Measurements from ENCODE around the gene CDC20. TPM values are rescaled to one million over a fixed set of nuclear protein-coding genes. Genes with fewer than 3 reads are reported as not detected.

Gene CDC20
- total RNA-seq, 2 donors from 2014 or later = 127 to 199 TPM

GRCh38 chr1:43344267-43344850 is 14.4 kb upstream of the CDC20 start:
- ATAC-seq (replicated peaks) = no peak
- Mint-ChIP-seq H3K4me3 (no peak overlapping the region), H3K36me3 (ENCODE audit: low read depth) (no peaks in the 10 kb centered on the region), H3K27ac (no peak overlapping the region), H3K9me3 (no peaks in the 10 kb centered on the region), H3K4me1 (peaks cover 5% of the 10 kb centered on the region), H3K27me3 (no peaks in the 10 kb centered on the region)

DNA sequence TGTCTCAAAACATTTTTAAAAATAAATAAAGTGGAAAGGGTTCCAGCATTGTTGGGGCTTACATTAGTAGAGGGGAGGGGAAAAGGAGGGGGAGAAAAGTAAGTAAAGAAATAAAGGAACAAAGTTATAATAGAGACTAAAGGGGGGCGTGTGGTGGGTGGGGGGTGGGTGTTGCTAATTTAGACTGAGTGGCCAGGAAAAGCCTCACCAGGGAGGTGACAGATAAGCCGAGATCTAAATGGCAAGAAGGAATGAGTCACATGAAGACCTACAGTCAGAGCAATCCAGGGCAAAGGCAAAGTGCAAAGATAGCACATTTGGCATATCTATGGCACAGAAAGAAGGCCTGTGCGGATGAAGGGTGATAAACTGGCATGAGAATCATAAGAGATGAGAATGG is 13.7 kb upstream of the CDC20 start:
- H3K27ac Mint-ChIP-seq = peak overlapping the region; percentile 18
- H3K4me1 Mint-ChIP-seq = peaks cover 11% of the 10 kb centered on the region
- ATAC-seq (replicated peaks) = no peak
- H3K27me3 Mint-ChIP-seq = no peaks in the 10 kb centered on the region
- no peaks in the 10 kb centered on the region for H3K36me3 Mint-ChIP-seq (ENCODE audit: low read depth)
- H3K9me3 Mint-ChIP-seq = no peaks in the 10 kb centered on the region
- no peak overlapping the region for H3K4me3 Mint-ChIP-seq

GRCh38 chr1:43346636-43347035 is 12.1 kb upstream of the CDC20 start:
- ATAC-seq (replicated peaks) = no peak
- Mint-ChIP-seq H3K27me3 (no peaks in the 10 kb centered on the region), H3K4me3 (no peak overlapping the region), H3K27ac (no peak overlapping the region), H3K36me3 (ENCODE audit: low read depth) (no peaks in the 10 kb centered on the region), H3K4me1 (peaks cover 11% of the 10 kb centered on the region), H3K9me3 (no peaks in the 10 kb centered on the region)

GRCh38 chr1:43348343-43348808 is 10.4 kb upstream of the CDC20 start:
- H3K27me3 Mint-ChIP-seq = no peaks in the 10 kb centered on the region
- H3K27ac Mint-ChIP-seq = no peak overlapping the region
- H3K9me3 Mint-ChIP-seq = no peaks in the 10 kb centered on the region
- no peaks in the 10 kb centered on the region for H3K36me3 Mint-ChIP-seq (ENCODE audit: low read depth)
- H3K4me3 Mint-ChIP-seq = peak overlapping the region; percentile 74
- no peak for ATAC-seq (replicated peaks)
- H3K4me1 Mint-ChIP-seq = peaks cover 11% of the 10 kb centered on the region

DNA sequence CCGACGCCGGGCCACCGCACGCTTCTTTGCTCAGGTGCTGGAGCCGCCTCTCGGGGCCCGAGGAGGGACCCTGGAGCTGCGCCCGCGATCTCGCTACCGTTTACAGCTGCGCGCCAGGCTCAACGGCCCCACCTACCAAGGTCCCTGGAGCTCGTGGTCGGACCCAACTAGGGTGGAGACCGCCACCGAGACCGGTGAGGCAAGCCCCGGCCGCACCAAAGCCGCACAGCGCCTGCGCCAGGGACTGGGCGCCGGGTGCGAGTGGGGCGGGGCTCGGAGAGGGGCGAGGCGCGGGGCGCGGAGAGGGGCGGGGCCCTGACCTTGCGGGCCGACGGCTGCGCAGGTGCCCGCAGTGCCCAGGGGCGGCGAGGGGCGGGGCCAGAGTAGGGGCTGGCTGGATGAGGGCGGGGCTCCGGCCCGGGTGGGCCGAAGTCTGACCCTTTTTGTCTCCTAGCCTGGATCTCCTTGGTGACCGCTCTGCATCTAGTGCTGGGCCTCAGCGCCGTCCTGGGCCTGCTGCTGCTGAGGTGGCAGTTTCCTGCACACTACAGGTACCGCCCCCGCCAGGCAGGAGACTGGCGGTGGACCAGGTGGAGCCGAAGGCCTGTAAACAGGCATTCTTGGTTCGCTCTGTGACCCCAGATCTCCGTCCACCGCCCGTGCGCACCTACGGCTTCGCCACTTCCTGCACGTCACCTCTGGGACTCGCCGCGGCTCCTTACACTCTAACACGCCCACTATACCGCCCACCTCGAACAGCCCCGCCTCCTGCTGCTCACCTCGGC is 9.8 kb upstream of the CDC20 start:
- no peaks in the 10 kb centered on the region for H3K9me3 Mint-ChIP-seq
- H3K4me1 Mint-ChIP-seq = peaks cover 11% of the 10 kb centered on the region
- peak overlapping the region; percentile 74 for H3K4me3 Mint-ChIP-seq
- no peaks in the 10 kb centered on the region for H3K27me3 Mint-ChIP-seq
- no peaks in the 10 kb centered on the region for H3K36me3 Mint-ChIP-seq (ENCODE audit: low read depth)
- peak overlapping the region; percentile 85 for H3K27ac Mint-ChIP-seq
- peak; percentile 89 for ATAC-seq (replicated peaks)

GRCh38 chr1:43349594-43350306 is 9.0 kb upstream of the CDC20 start:
- H3K27ac Mint-ChIP-seq = peak overlapping the region; percentile 85
- no peaks in the 10 kb centered on the region for H3K9me3 Mint-ChIP-seq
- no peaks in the 10 kb centered on the region for H3K36me3 Mint-ChIP-seq (ENCODE audit: low read depth)
- peak overlapping the region; percentile 74 for H3K4me3 Mint-ChIP-seq
- H3K4me1 Mint-ChIP-seq = peaks cover 11% of the 10 kb centered on the region
- no peaks in the 10 kb centered on the region for H3K27me3 Mint-ChIP-seq
- ATAC-seq (replicated peaks) = no peak

DNA sequence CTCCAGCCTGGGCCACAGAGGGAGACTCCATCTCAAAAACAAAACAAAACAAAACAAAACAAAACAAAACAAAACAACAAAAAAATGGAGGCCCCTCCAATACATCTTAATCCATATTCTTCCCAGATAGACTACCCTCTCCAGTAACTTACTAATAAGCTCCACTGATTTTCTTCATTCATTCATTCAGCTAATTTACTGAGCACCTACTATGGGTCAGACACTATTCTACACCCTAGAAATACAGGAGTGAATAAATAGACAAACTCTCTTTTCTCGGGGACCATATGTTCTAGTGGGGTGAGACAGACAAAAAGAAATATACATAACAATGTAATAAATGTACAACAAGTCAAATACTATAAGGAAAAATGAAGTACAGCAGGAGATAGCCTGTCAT is 7.8 kb upstream of the CDC20 start:
- Mint-ChIP-seq H3K9me3 (no peaks in the 10 kb centered on the region), H3K27ac (peak overlapping the region; percentile 39), H3K4me3 (no peak overlapping the region), H3K36me3 (ENCODE audit: low read depth) (no peaks in the 10 kb centered on the region), H3K27me3 (no peaks in the 10 kb centered on the region), H3K4me1 (peaks cover 7% of the 10 kb centered on the region)
- no peak for ATAC-seq (replicated peaks)

- Mint-ChIP-seq H3K27me3 (no peaks in the 10 kb centered on the region), H3K9me3 (no peaks in the 10 kb centered on the region), H3K4me1 (peaks cover 7% of the 10 kb centered on the region), H3K36me3 (ENCODE audit: low read depth) (no peaks in the 10 kb centered on the region), H3K27ac (peak overlapping the region; percentile 39), H3K4me3 (no peak overlapping the region)
- ATAC-seq (replicated peaks) = no peak
These were observed 7.1 kb upstream of the CDC20 start for GRCh38 chr1:43351421-43352350.

DNA sequence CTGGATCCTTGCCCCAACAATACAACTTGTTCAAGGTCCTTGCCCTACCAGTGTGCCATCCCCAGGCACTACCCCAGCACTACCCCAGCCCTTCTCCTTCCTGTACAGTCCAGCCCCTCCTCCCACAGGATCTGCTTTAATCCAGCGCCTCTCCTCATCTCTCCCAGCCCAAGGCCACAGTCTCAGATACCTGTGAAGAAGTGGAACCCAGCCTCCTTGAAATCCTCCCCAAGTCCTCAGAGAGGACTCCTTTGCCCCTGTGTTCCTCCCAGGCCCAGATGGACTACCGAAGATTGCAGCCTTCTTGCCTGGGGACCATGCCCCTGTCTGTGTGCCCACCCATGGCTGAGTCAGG is 6.5 kb upstream of the CDC20 start:
- no peak overlapping the region for H3K4me3 Mint-ChIP-seq
- peak overlapping the region; percentile 7 for H3K27ac Mint-ChIP-seq
- H3K4me1 Mint-ChIP-seq = peaks cover 7% of the 10 kb centered on the region
- no peaks in the 10 kb centered on the region for H3K36me3 Mint-ChIP-seq (ENCODE audit: low read depth)
- H3K27me3 Mint-ChIP-seq = no peaks in the 10 kb centered on the region
- no peak for ATAC-seq (replicated peaks)
- H3K9me3 Mint-ChIP-seq = no peaks in the 10 kb centered on the region

- no peaks in the 10 kb centered on the region for H3K36me3 Mint-ChIP-seq (ENCODE audit: low read depth)
- H3K9me3 Mint-ChIP-seq = no peaks in the 10 kb centered on the region
- peaks cover 7% of the 10 kb centered on the region for H3K4me1 Mint-ChIP-seq
- H3K27ac Mint-ChIP-seq = peak overlapping the region; percentile 7
- H3K4me3 Mint-ChIP-seq = no peak overlapping the region
- no peak for ATAC-seq (replicated peaks)
- H3K27me3 Mint-ChIP-seq = no peaks in the 10 kb centered on the region
These were observed 5.9 kb upstream of the CDC20 start for GRCh38 chr1:43352881-43353280.

DNA sequence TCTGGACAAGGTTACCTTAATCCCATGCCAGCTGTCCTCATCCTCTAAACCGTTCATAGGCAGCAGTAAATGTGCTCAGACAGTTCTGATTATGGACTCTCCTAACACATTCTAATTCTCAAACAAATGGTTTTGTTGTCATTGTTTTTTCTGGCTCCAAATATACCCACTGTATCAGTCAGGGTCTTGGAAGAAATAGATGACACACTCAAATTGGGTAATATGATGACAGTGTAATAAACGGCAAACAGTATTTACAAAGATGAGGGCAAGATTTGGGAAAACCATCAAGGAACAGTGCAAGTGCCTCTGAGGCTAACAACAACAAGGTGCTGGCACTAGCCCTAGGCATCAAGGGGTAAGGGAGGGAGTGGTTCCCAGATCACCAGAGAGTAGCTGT is 4.3 kb upstream of the CDC20 start:
- H3K27ac Mint-ChIP-seq = no peak overlapping the region
- no peak overlapping the region for H3K4me3 Mint-ChIP-seq
- H3K36me3 Mint-ChIP-seq (ENCODE audit: low read depth) = peaks cover 2% of the 10 kb centered on the region
- no peak for ATAC-seq (replicated peaks)
- H3K4me1 Mint-ChIP-seq = peaks cover 5% of the 10 kb centered on the region
- no peaks in the 10 kb centered on the region for H3K27me3 Mint-ChIP-seq
- H3K9me3 Mint-ChIP-seq = no peaks in the 10 kb centered on the region

GRCh38 chr1:43354936-43355335 is 3.8 kb upstream of the CDC20 start:
- no peak for ATAC-seq (replicated peaks)
- Mint-ChIP-seq H3K27ac (no peak overlapping the region), H3K4me3 (no peak overlapping the region), H3K9me3 (no peaks in the 10 kb centered on the region), H3K36me3 (ENCODE audit: low read depth) (peaks cover 7% of the 10 kb centered on the region), H3K4me1 (peaks cover 4% of the 10 kb centered on the region), H3K27me3 (no peaks in the 10 kb centered on the region)

DNA sequence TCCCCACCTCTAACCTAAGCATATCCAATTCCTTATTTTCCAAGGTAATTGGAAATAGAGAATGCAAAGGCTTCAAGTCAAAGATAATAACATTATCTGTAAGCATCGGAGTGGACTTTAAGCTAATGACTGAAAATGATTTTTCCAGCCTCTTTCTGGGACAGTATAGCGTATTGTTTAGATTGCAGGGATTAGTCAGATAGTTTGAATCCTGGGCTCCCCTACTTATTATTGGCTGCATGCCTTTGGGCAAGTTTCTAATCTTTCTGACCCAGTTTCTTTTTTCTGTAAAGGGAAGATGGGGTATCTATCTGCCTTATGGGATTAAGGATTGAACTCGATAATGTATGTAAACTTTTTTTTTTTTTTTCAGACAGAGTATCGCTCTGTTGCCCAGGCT is 1.5 kb upstream of the CDC20 start:
- H3K27me3 Mint-ChIP-seq = no peaks in the 10 kb centered on the region
- H3K4me3 Mint-ChIP-seq = peak overlapping the region; percentile 89
- H3K36me3 Mint-ChIP-seq (ENCODE audit: low read depth) = peaks cover 30% of the 10 kb centered on the region
- peaks cover 13% of the 10 kb centered on the region for H3K4me1 Mint-ChIP-seq
- H3K27ac Mint-ChIP-seq = no peak overlapping the region
- no peaks in the 10 kb centered on the region for H3K9me3 Mint-ChIP-seq
- no peak for ATAC-seq (replicated peaks)

DNA sequence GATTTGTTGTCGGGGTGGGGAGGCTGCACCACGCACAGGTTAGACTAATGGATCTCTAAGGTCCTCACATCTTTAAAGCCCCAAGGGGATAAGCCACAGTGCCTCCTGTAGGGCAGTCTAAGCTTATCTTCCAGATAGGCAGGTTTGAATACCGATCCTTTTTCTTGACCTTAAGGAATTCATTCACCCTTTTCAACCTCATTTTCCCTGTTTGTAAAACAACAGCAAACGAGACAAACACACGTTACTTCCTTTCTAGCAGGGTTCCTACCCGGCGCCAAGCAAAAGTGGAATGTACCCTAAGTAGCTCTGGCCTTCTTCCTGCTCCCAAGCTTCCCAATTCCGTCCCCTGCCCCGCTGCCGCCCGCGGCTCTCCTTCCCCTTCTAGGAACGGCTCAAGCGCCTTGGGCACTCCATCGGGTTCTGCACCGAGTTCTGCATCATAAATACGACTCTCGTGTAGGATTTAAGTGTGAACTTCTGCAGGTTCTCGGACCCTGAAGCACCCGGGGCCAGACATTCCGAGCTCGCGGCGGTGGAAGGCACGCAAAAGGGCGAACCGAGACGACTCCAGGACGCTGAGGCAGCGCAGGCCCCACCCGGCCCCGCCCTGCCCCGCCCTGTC is 548 bp upstream of the CDC20 start:
- Mint-ChIP-seq H3K27me3 (no peaks in the 10 kb centered on the region), H3K4me3 (peak overlapping the region; percentile 89), H3K4me1 (peaks cover 13% of the 10 kb centered on the region), H3K27ac (peak overlapping the region; percentile 86), H3K9me3 (no peaks in the 10 kb centered on the region), H3K36me3 (ENCODE audit: low read depth) (peaks cover 40% of the 10 kb centered on the region)
- peak; percentile 37 for ATAC-seq (replicated peaks)
